22Rv1 (cell line): Measurements from ENCODE around the gene GGA2.

Source experiments
- H3K27ac ChIP-seq: fragments of 450-650 bp; 2 replicates; pipeline ENCODE4 v1.5.1; 2017
- ZFX ChIP-seq: fragments of 450-650 bp; IDR thresholded peaks from 2 replicates; pipeline ENCODE4 v1.6.1; 2017; ENCODE audit warnings: antibody characterized with exemption, borderline replicate concordance
- TF ChIP-seq, protein P1 (sequence below): fragments of 450-650 bp; IDR thresholded peaks from 2 replicates; pipeline ENCODE4 v1.5.1; 2017; ENCODE audit warnings: mild to moderate bottlenecking

The GGA2 gene, protein sequence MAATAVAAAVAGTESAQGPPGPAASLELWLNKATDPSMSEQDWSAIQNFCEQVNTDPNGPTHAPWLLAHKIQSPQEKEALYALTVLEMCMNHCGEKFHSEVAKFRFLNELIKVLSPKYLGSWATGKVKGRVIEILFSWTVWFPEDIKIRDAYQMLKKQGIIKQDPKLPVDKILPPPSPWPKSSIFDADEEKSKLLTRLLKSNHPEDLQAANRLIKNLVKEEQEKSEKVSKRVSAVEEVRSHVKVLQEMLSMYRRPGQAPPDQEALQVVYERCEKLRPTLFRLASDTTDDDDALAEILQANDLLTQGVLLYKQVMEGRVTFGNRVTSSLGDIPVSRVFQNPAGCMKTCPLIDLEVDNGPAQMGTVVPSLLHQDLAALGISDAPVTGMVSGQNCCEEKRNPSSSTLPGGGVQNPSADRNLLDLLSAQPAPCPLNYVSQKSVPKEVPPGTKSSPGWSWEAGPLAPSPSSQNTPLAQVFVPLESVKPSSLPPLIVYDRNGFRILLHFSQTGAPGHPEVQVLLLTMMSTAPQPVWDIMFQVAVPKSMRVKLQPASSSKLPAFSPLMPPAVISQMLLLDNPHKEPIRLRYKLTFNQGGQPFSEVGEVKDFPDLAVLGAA

DNA sequence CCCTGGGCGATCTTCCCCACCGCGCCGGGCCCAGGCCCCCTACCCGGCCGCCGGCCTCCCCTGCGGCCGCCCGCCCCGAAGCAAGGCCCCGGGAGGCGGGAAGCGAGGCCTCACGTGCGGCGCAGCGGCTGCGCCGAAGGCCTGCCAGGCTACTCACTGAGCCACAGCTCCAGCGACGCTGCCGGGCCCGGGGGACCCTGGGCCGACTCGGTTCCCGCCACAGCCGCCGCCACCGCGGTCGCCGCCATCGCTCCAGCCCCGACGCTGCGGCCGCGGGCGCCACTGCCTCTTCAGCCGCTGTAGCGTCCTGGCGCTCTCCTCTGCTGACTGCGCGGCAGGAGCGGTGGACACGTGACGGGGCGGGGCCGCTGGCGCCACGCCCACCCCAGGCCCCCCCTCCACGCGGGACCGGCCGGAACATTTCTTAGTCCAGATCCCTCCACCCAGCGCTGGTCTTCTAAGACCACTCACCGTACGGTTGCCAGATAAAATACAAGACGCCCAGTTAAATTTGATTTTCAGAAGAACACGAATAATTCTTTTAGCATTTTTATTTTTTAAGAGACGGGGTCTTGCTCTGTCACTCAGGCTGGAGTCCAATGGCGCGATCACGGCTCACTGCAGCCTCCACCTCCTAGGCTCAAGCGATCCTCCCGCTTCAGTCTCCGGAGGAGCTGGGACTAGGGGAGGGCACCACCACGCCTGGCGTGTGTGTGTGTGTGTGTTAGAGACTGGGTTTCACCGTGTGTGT is at the start of gene GGA2:
Gene GGA2 (minus strand): TSS at position 331 of the 751 bp plus-strand sequence. CDS start 83 bp downstream, at position 248.
- no peak for TF ChIP-seq ZFX
- TF ChIP-seq, protein P1, sequence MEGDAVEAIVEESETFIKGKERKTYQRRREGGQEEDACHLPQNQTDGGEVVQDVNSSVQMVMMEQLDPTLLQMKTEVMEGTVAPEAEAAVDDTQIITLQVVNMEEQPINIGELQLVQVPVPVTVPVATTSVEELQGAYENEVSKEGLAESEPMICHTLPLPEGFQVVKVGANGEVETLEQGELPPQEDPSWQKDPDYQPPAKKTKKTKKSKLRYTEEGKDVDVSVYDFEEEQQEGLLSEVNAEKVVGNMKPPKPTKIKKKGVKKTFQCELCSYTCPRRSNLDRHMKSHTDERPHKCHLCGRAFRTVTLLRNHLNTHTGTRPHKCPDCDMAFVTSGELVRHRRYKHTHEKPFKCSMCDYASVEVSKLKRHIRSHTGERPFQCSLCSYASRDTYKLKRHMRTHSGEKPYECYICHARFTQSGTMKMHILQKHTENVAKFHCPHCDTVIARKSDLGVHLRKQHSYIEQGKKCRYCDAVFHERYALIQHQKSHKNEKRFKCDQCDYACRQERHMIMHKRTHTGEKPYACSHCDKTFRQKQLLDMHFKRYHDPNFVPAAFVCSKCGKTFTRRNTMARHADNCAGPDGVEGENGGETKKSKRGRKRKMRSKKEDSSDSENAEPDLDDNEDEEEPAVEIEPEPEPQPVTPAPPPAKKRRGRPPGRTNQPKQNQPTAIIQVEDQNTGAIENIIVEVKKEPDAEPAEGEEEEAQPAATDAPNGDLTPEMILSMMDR, result no peak

DNA sequence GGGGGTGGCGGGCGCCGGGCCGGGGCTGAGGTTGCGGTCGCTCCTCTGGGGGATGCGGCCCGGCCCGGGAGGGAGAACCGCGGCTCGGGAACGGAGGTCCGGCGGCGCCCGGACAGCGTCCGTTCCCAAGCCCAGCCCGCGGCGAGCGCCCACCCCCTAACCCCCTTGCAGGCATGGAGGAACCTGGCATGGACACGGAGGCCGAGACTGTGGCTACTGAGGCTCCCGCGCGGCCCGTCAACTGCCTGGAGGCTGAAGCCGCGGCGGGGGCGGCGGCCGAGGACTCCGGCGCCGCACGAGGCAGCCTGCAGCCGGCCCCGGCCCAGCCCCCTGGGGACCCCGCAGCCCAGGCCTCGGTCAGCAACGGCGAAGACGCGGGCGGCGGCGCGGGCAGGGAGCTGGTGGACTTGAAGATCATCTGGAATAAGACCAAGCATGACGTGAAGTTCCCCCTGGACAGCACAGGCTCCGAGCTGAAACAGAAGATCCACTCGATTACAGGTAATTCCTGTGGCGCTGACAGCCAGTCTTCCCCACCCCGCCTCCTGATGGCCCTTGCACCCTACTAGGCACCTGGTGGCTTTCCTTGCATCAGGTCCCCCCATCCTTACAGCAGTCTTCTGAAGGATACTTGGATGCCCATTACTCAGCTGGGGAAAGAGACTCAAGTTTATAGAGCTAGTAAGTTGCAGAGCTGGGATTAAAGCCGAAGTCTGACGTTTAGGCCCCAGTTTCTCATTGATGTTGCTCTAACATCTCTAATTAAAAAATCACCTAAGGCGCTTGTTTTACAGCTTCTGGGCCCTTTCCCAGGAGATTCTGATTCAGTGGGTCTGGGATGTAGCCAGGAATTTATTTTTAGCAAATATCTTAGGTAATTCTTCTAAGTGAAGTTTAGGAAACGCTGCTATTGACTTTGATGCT is 47.7 kb upstream of the GGA2 start:
- peak overlapping the region; percentile 72 for H3K27ac ChIP-seq
- TF ChIP-seq, protein P1, result no peak
- TF ChIP-seq ZFX, result no peak

More for the DNA sequence above, at the start of gene GGA2:
- peak within 1 kb of the TSS; percentile 57 for H3K27ac ChIP-seq

DNA sequence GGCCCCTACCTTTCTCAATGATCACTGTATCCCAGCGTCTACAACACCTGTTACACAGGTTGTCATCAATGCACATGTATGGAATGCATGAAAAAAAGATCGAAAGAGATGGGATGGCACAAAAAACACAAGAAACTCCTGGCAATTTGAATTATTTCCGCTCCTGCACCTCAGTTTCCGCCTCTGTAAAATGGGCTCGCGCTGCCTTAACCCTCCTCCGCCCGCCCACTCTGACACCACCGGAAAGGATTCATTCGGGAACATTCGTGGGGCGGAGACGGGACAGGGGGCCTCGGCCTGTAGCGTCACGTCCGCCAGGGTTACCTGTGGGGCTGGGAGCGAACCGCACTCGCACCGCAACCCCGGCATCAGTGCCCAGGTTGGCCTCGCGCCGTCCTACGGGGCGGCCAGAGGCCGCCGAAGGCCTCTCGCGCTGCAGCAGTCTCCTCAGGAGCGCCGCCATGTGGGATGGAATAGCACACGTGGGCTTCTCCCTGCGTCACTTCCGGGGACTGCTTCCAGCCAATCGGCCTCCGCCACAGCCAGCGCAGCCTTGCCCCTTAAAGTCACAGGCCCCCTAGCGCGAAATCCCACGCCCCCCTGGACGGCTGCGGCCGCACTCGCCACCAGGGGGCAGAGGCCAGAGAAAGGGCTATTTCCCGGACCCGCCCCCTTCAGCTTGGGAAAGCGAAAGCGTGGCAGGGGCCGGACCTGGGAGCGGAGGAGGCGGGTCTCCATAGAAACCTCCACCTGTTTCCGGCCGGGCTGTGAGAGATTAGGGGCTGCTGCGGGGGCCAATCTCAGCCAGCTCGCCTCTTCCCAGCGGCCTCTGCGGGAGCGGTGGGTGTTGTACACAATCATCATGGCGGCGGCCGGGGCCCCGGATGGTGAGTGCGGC is 46.8 kb upstream of the GGA2 start, which contains the start of the genes EARS2 and UBFD1:
Gene EARS2 (minus strand): TSS at position 470 of the 898 bp plus-strand sequence. CDS start 7 bp downstream, at position 463.
Gene UBFD1 (plus strand): TSS at position 847 of the 898 bp plus-strand sequence. CDS start 16 bp downstream, at position 863.
- H3K27ac ChIP-seq, result peak within 1 kb of the TSS; percentile 72
- TF ChIP-seq ZFX, result no peak
- TF ChIP-seq, protein P1, result peak; percentile 97

DNA sequence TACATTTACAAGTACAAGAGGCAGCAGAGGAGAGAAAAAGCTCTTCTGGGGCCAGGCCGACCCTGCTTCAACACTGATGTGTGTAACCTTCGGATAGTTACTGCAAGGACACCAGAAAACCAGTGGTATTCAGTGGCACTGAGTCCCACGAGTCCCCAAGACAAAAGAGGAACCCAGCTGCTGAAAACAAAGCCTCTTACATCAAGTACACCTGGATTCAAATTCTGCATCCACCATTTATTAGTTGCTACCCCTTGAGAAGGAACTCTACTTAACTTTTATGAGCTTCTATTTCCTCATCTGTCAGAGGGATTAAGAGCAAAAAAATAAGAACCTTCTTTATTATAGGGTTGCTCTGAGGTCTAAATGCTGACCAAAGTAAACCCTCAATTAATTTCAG is 44.2 kb upstream of the GGA2 start:
- TF ChIP-seq, protein P1, result no peak
- TF ChIP-seq ZFX, result no peak
- H3K27ac ChIP-seq, result no peak overlapping the region

DNA sequence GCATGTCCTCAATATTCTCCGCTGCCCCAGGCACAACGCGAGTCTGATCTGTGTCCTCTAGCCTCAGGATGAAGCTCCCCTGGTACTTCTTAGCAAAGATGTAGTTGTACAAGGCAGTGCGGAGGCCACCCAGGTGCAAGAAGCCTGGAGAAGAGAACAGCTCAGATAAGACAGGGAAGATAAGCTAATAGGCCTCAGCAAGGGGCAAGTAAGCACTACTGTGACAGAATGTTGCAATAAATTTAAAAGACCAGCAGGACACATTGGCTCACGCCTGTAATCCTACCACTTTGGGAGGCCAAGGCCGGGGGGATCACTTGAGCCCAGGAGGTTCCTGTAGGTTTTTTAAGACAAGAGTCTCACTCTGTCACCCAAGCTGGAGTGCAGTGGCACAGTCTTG is 41.9 kb upstream of the GGA2 start:
- H3K27ac ChIP-seq, result no peak overlapping the region
- TF ChIP-seq, protein P1, result no peak
- no peak for TF ChIP-seq ZFX
